Gastrocnemius medialis (tissue), 4 donors: ENCODE data around the gene CASP12. TPM values are rescaled to one million over a fixed set of nuclear protein-coding genes. Genes with fewer than 3 reads are reported as not detected.
A peak's percentile ranks its signal among the peaks of the same experiment; 100 is the strongest.

ENCODE experiments used
- ATAC-seq, 2 donors: fragments of 150-250 bp; one replicate each; pipeline ENCODE4 v1.9.1; 2016
- DNase-seq, 2 donors: peaks; one replicate each; pipeline ENCODE4 v3.0.0-alpha.2; 2019
- H3K27ac ChIP-seq, 4 donors: fragments of 200-600 bp; sonication (generic); 1 replicate in 1 of 4; 2 replicates in 3 of 4; pipeline ENCODE4 v1.5.1; 2016 to 2018; ENCODE audit warnings: mild to moderate bottlenecking in 2 of 4, moderate library complexity in 1 of 4
- H3K27me3 ChIP-seq, 3 donors: fragments of 200-600 bp; sonication (generic) in 2 of 3; 1 replicate in 1 of 3; 2 replicates in 2 of 3; pipeline versions ENCODE4 v1.5.1 to v1.6.0; 2016 to 2019; ENCODE audit warnings: mild to moderate bottlenecking in 1 of 3, moderate library complexity in 1 of 3
- H3K36me3 ChIP-seq, 2 donors: fragments of 200-600 bp; sonication (generic) in 1 of 2; one replicate each; pipeline ENCODE4 v1.5.1; 2017 to 2018
- H3K4me1 ChIP-seq, 2 donors: fragments of 200-600 bp; sonication (generic) in 1 of 2; one replicate each; pipeline ENCODE4 v1.5.1; 2016 to 2017; ENCODE audit warnings: mild to moderate bottlenecking in 2 of 2
- H3K4me3 ChIP-seq, 4 donors: fragments of 200-600 bp; sonication (generic) in 3 of 4; 1 replicate in 1 of 4; 2 replicates in 3 of 4; pipeline ENCODE4 v1.5.1; 2016 to 2019; ENCODE audit warnings: mild to moderate bottlenecking in 2 of 4
- H3K9me3 ChIP-seq, 3 donors: fragments of 200-600 bp; sonication (generic) in 2 of 3; 1 replicate in 1 of 3; 2 replicates in 2 of 3; pipeline ENCODE4 v1.5.1; 2016 to 2019
- POLR2A ChIP-seq, 2 donors: fragments of 450-650 bp; IDR thresholded peaks; one replicate each; pipeline ENCODE4 v1.6.1; 2017; ENCODE audit warnings: antibody characterized with exemption in 2 of 2, mild to moderate bottlenecking in 2 of 2, moderate library complexity in 2 of 2
- in situ Hi-C, 4 donors: fragments of 200-750 bp; cut with MboI; loops; one replicate each; pipeline versions ENCODE4 v1.15.0 to v1.8.0; 2017; ENCODE audit warnings: low sequenced_read_pairs in 4 of 4
- intact Hi-C: fragments of 100-400 bp; cut with DNase I; formaldehyde crosslinking; loops from one replicate; pipeline ENCODE4 v1.15.1; 2023; ENCODE audit warnings: low total_unique reads
- total RNA-seq, 4 donors: library from RNA; depleted of rRNA; stranded (reverse); fragments of >200 nt; gene quantifications; one replicate each; pipeline versions ENCODE4 v1.1.0 to v1.2.3, GENCODE V29; 2016
- TF ChIP-seq, protein P1 (sequence below), 5 experiments: fragments of 450-650 bp in 3 of 5; fragments of 200-600 bp in 2 of 5; sonication (generic) in 2 of 5; IDR thresholded peaks in 4 of 5; conservative IDR thresholded peaks in 1 of 5; 1 replicate in 4 of 5; 2 replicates in 1 of 5; pipeline ENCODE4 v1.5.1; 2016 to 2019; ENCODE audit warnings: antibody characterized with exemption in 5 of 5, mild to moderate bottlenecking in 3 of 5, moderate library complexity in 3 of 5

CASP12 gene
- under 1 TPM in 3 of 4 donors, not detected in 1; 0.39 to 0.86 (median 0.49) TPM for total RNA-seq

DNA sequence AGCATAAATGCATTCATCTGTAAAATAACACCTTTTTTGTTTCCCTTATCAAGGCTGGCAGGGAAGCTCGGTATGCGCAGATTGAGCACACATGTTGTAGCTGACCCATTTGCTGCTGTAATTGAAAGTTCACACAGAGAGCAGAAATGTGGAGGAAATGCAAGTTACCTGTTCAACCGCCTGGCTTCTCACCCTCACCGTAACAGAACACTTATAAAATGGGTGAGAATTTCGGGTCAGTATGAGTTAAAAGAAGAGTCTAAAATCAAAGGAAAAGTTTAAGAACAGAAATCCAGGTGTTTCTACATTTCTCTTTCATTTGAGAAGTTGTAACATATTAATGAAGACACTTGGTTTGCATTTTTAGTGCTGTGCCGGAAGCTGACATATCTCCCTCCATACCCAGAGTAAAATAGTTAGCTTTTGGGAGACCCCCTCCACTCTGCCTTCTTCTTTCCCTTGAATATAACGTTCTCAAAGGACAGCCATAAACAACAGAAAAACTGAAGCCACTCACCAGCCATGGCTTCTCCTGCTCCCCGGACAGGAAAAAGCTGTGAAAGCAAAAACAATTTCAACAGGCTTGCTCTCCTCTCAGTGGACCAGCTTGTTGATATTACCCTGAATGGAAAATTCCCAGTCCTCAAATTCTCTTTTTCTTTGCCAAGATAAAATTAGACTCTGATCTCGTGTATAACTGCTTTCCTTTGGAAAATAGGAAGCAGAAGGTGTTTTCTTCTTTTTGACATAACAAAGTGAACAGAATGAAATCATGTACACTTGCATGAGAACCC is at the start of gene CASP12:
Gene CASP12, minus strand, starts transcription at position 570 of the 794 bp plus-strand sequence.
- Histone ChIP-seq H3K27ac (peak within 1 kb of the TSS; percentile 25 to 69 (median 54)), H3K36me3 (no peaks in the 10 kb centered on the region), H3K4me1 (peaks cover 0 to 6% of the 10 kb centered on the region in 2 donors), H3K4me3 (peak within 1 kb of the TSS; percentile 25 to 43 (median 32)), H3K9me3 (no peaks in the 10 kb centered on the region), H3K27me3 (no peaks in the 10 kb centered on the region)
- in situ Hi-C loops, result no loop called here
- intact Hi-C loops, result no loop called here
- DNase-seq (no peak), ATAC-seq (peak; percentile 54 to 60)
- TF ChIP-seq POLR2A (IDR thresholded peaks at IDR 0.05), result peak in 1 of 2 donors; percentile 9
- TF ChIP-seq, protein P1, sequence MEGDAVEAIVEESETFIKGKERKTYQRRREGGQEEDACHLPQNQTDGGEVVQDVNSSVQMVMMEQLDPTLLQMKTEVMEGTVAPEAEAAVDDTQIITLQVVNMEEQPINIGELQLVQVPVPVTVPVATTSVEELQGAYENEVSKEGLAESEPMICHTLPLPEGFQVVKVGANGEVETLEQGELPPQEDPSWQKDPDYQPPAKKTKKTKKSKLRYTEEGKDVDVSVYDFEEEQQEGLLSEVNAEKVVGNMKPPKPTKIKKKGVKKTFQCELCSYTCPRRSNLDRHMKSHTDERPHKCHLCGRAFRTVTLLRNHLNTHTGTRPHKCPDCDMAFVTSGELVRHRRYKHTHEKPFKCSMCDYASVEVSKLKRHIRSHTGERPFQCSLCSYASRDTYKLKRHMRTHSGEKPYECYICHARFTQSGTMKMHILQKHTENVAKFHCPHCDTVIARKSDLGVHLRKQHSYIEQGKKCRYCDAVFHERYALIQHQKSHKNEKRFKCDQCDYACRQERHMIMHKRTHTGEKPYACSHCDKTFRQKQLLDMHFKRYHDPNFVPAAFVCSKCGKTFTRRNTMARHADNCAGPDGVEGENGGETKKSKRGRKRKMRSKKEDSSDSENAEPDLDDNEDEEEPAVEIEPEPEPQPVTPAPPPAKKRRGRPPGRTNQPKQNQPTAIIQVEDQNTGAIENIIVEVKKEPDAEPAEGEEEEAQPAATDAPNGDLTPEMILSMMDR (IDR thresholded peaks at IDR 0.05 in 4 of 5, conservative IDR thresholded peaks at IDR 0.05 in 1 of 5), result no peak

DNA sequence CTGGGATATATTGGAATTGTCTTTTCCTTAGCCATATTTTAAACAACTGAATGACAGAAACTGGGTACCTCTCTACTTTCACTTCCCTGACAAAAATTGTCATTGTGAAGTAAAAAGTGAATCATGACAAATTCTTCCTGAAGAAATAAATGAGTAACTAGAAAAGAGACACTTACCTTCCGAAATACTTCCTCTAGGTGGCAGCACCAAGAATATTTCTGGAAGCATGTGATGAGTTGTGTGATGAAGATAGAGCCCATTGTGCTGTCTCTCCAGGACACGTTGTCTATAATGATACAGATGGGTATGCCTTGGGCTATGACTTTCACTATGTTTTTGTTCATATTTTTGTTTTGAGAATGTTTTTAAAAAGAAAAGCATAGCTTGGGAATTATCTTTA is 48.6 kb upstream of the CASP12 start:
- in situ Hi-C loops, result no loop called here
- ATAC-seq, result no peak

GRCh38 chr11:104944076-104944475 is 45.8 kb upstream of the CASP12 start:
- Histone ChIP-seq H3K27me3 (no peaks in the 10 kb centered on the region), H3K4me3 (no peak overlapping the region), H3K9me3 (no peaks in the 10 kb centered on the region), H3K36me3 (peaks cover 0 to 4% of the 10 kb centered on the region in 2 donors), H3K27ac (no peak overlapping the region), H3K4me1 (no peaks in the 10 kb centered on the region)
- DNase-seq (no peak), ATAC-seq (no peak)
- in situ Hi-C loops, result no loop called here
- TF ChIP-seq, protein P1 (IDR thresholded peaks at IDR 0.05 in 4 of 5, conservative IDR thresholded peaks at IDR 0.05 in 1 of 5), result no peak
- intact Hi-C loops, result no loop called here

More for the DNA sequence above, 48.6 kb upstream of the CASP12 start:
- Histone ChIP-seq H3K4me1 (no peaks in the 10 kb centered on the region), H3K27ac (no peak overlapping the region), H3K4me3 (no peak overlapping the region), H3K9me3 (no peaks in the 10 kb centered on the region), H3K27me3 (no peaks in the 10 kb centered on the region), H3K36me3 (peaks cover 0 to 17% of the 10 kb centered on the region in 2 donors)
- no peak for DNase-seq
- no peak for TF ChIP-seq POLR2A (IDR thresholded peaks at IDR 0.05)
- TF ChIP-seq, protein P1 (IDR thresholded peaks at IDR 0.05 in 4 of 5, conservative IDR thresholded peaks at IDR 0.05 in 1 of 5), result peak in 1 of 5 experiments; percentile 32
- intact Hi-C loops, result no loop called here

DNA sequence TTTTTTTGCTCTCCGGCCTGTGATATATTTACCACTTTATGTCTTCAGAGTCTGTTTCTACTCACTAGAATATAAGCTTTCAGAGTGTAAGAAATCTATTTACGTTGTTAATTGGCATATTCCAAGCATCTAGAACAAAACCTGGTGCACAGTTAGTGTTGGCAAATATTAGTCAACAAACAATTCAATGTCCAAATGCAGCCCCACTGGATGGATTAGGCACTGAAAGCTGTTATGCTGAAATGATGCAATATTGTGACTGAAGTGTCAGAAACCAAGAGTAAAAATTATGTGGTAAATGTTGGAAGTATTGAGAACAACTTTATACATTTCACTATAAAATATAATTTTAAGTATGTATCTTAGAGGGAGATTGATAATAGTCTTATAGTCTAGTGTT is 45.3 kb upstream of the CASP12 start:
- H3K4me3 ChIP-seq, result no peak overlapping the region
- in situ Hi-C loops, result no loop called here
- no peak overlapping the region for H3K27ac ChIP-seq
- no peaks in the 10 kb centered on the region for H3K36me3 ChIP-seq
- intact Hi-C loops, result no loop called here
- ATAC-seq, result no peak
- TF ChIP-seq, protein P1 (IDR thresholded peaks at IDR 0.05 in 4 of 5, conservative IDR thresholded peaks at IDR 0.05 in 1 of 5), result no peak
- TF ChIP-seq POLR2A (IDR thresholded peaks at IDR 0.05), result no peak
- H3K4me1 ChIP-seq, result no peaks in the 10 kb centered on the region
- no peaks in the 10 kb centered on the region for H3K27me3 ChIP-seq
- DNase-seq, result no peak
- no peaks in the 10 kb centered on the region for H3K9me3 ChIP-seq
